Measurements from ENCODE around the gene RASA3.
"Not testable (repeated sequence)": the region's sequence is repeated elsewhere in the genome, so short reads cannot be mapped to it uniquely, and the experiment has no call there.

Gene RASA3

GRCh38 chr13:114022309-114022669 lies 110.1 kb downstream of the RASA3 start:
- DNase-seq, result no peak
- TF ChIP-seq CTCF (IDR thresholded peaks at IDR 0.05), result no peak
- H3K36me3 Mint-ChIP-seq (ENCODE audit: low read depth), result no peaks in the 10 kb centered on the region
- H3K9me3 Mint-ChIP-seq, result no peaks in the 10 kb centered on the region
- H3K4me1 Mint-ChIP-seq, result peaks cover 33% of the 10 kb centered on the region
- no peak overlapping the region for H3K27ac Mint-ChIP-seq
- no peak overlapping the region for H3K4me3 Mint-ChIP-seq
- no peaks in the 10 kb centered on the region for H3K27me3 Mint-ChIP-seq (ENCODE audit: low read depth, poor library complexity)

- H3K4me3 Mint-ChIP-seq, result no peak overlapping the region
- peaks cover 27% of the 10 kb centered on the region for H3K4me1 Mint-ChIP-seq
- no peaks in the 10 kb centered on the region for H3K27me3 Mint-ChIP-seq (ENCODE audit: low read depth, poor library complexity)
- no peak overlapping the region for H3K27ac Mint-ChIP-seq
- TF ChIP-seq CTCF (IDR thresholded peaks at IDR 0.05), result no peak
- H3K36me3 Mint-ChIP-seq (ENCODE audit: low read depth), result no peaks in the 10 kb centered on the region
- no peaks in the 10 kb centered on the region for H3K9me3 Mint-ChIP-seq
- DNase-seq, result no peak
Observed at GRCh38 chr13:114021464-114022308, 110.7 kb downstream of the RASA3 start.

- no peak for TF ChIP-seq CTCF (IDR thresholded peaks at IDR 0.05)
- no peaks in the 10 kb centered on the region for H3K36me3 Mint-ChIP-seq (ENCODE audit: low read depth)
- H3K4me3 Mint-ChIP-seq, result no peak overlapping the region
- no peaks in the 10 kb centered on the region for H3K27me3 Mint-ChIP-seq (ENCODE audit: low read depth, poor library complexity)
- no peaks in the 10 kb centered on the region for H3K9me3 Mint-ChIP-seq
- DNase-seq, result no peak
- H3K4me1 Mint-ChIP-seq, result peaks cover 23% of the 10 kb centered on the region
- H3K27ac Mint-ChIP-seq, result no peak overlapping the region
Observed at GRCh38 chr13:114020750-114021463, 111.5 kb downstream of the RASA3 start.

GRCh38 chr13:114020134-114020533 lies 112.3 kb downstream of the RASA3 start:
- H3K27ac Mint-ChIP-seq; H3K4me3 Mint-ChIP-seq; DNase-seq; H3K9me3 Mint-ChIP-seq; H3K36me3 Mint-ChIP-seq (ENCODE audit: low read depth); H3K27me3 Mint-ChIP-seq (ENCODE audit: low read depth, poor library complexity): not testable (repeated sequence)
- H3K4me1 Mint-ChIP-seq, result peaks cover 22% of the 10 kb centered on the region

GRCh38 chr13:114019367-114019766 lies 113.1 kb downstream of the RASA3 start:
- Mint-ChIP-seq H3K4me1 (peaks cover 20% of the 10 kb centered on the region), H3K4me3 (no peak overlapping the region), H3K27me3 (ENCODE audit: low read depth, poor library complexity) (no peaks in the 10 kb centered on the region), H3K9me3 (no peaks in the 10 kb centered on the region), H3K27ac (no peak overlapping the region), H3K36me3 (ENCODE audit: low read depth) (no peaks in the 10 kb centered on the region)
- TF ChIP-seq CTCF (IDR thresholded peaks at IDR 0.05), result no peak
- DNase-seq, result peak; percentile 57

- H3K36me3 Mint-ChIP-seq (ENCODE audit: low read depth), result no peaks in the 10 kb centered on the region
- H3K4me3 Mint-ChIP-seq, result no peak overlapping the region
- no peaks in the 10 kb centered on the region for H3K27me3 Mint-ChIP-seq (ENCODE audit: low read depth, poor library complexity)
- no peak overlapping the region for H3K27ac Mint-ChIP-seq
- peaks cover 14% of the 10 kb centered on the region for H3K4me1 Mint-ChIP-seq
- H3K9me3 Mint-ChIP-seq, result no peaks in the 10 kb centered on the region
- no peak for DNase-seq
- TF ChIP-seq CTCF (IDR thresholded peaks at IDR 0.05), result no peak
Observed at GRCh38 chr13:114018461-114019055, 113.9 kb downstream of the RASA3 start.
